HG02840 (cell line): ENCODE measurements around the gene UBQLN4.

Source experiments
- ATAC-seq: cut with Tn5 transposase; IDR thresholded peaks from one replicate; pipeline ENCODE4 v1.9.1; 2021; ENCODE audit warnings: mild to moderate bottlenecking, moderate library complexity, moderate number of reproducible peaks; ENCODE audit not compliant: unreplicated experiment, low FRiP score

UBQLN4 gene

GRCh38 chr1:156053768-156054499 is at the start of gene UBQLN4:
Gene UBQLN4, minus strand, starts transcription at chr1:156053798. Its CDS starts 97 bp downstream, at chr1:156053701.
- ATAC-seq, result no peak

- ATAC-seq, result no peak
Measured at GRCh38 chr1:156102633-156103511, 49.3 kb upstream of the UBQLN4 start.

- no peak for ATAC-seq
Measured at GRCh38 chr1:156101880-156102279, 48.3 kb upstream of the UBQLN4 start.

DNA sequence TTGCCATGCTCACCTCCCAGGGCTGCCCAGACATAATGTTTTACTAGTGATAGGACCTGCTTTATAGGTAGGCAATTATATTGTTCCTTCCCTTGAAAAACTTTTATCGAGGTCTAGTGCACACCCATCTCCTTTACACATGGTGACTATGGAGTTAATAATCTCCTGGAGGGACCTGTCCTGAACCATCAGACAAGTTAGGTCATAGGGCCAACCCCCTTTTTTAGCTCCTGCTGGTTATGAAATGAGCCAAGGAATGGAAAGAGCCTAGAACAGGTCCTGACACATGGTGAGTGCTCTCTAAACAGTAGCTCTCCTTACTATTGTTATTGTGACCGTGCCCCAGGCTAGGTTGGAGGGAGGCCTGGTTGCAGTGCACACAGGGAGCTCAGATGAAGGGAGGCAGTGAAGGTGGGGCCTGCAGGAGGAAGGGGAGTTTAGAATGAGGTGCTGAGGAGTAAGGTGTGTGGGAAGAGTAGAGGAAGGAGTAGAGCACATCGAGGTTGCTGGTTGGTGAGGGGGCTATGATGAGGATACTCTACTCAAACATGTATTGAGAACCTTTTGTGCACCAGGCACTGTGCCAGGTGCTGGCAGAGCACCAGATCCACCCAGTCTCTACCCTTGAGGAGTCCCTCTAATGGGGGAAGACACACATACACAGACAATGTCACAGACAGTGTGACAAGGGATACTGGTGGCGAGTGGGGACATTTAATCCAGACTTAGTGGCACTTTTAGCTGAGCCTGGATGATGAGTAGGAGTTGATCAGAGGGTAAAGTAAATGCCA is 46.8 kb upstream of the UBQLN4 start:
- no peak for ATAC-seq

- no peak for ATAC-seq
Measured at GRCh38 chr1:156099282-156099681, 45.7 kb upstream of the UBQLN4 start.

- ATAC-seq, result no peak
Measured at GRCh38 chr1:156098784-156099183, 45.2 kb upstream of the UBQLN4 start.

- ATAC-seq, result no peak
Measured at GRCh38 chr1:156097499-156098178, 44.0 kb upstream of the UBQLN4 start.

DNA sequence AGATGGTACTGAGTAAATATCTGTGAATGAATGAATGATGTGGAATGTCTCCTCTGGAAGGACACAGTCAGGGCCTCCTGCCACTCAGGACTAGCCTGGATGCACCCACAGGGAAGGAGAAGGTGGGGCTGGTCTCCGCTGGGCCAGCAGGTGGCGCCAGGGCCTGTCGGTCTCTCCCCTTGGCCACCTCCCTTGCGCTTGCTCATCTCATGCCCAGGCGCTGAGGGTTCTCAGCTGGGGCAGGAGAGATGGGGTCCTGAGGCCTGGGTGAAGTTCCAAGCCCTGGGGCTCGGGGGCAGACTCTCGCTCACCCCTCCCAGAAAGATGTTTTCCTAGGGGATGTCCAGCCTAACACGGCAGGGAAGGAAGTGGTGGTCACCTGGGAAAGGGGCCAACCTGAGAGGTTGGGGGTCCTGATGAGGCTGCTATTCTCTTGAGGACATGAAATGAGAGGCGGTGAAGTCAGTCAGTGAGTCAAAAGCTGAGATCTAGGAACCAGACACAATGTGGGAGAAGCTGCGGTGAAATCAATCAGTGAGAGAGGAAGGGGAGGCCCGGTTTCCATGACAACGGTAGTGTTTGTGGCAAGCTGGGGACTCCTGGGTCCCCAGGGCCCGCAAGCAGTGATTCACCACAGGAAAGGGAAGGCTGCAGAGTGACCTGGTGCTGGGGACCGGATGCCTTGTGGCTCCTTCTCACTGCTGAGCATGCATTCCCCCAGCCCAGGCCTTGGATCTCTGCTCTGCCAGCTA is 43.2 kb upstream of the UBQLN4 start:
- ATAC-seq, result peak; percentile 57

GRCh38 chr1:156095906-156096508 is 42.4 kb upstream of the UBQLN4 start:
- ATAC-seq, result no peak

DNA sequence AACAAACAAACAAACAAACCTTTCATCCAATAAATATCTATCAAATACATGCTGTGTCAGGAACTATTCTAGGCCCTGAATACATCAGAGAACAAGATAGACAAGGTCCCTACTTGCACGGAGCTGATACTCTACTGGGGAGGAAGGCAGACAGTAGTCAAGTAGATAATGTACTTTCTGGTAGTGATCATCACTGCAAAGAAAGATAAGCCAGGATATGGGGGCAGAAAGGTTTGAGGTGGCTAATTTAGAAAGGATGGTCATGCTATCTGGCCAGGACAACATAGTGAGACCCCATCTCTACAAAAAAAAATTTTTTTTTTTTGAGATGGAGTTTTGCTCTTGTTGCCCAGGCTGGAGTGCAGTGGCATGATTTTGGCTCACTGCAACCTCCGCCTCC is 38.0 kb upstream of the UBQLN4 start:
- no peak for ATAC-seq

DNA sequence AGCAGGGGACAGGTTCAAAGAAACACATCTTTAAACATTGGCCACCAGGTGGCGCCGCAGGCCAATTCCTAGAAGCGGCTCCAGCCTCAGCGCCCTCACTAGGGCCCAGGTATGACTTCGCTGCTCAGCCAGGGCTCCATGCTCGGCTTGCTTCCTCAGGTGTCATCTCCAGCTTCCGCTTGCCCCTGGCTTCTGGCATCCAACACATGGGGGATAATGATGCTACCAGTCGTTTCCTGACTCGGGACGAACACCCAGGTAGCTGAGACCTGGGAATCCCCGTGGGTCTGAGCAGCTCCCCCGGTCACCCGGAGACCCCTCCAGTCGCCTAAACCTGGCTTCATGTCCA is 37.2 kb upstream of the UBQLN4 start:
- ATAC-seq, result no peak

- no peak for ATAC-seq
Measured at GRCh38 chr1:156090138-156090839, 36.7 kb upstream of the UBQLN4 start.

DNA sequence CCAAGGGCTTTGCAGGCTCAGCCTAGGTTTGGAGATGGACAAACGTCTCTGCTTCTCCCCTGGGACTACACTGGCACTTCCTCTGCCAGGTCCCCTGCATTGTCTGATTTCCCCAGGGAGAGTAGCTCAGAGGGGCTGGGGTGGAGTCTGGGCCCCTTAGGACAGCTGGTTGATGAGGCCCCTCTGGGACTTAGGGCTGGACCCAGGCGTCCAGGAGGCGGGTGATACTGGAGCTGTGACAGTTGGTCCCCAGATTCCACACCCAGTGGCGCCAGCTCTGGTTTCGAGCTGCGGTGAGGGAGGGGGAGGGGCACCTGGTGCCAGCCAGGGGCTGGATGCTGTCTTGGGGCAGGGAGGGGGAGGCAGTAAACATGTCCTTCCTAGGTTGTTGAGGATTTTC is 36.1 kb upstream of the UBQLN4 start:
- ATAC-seq, result no peak

GRCh38 chr1:156086256-156086662 is 32.7 kb upstream of the UBQLN4 start:
- ATAC-seq, result no peak

DNA sequence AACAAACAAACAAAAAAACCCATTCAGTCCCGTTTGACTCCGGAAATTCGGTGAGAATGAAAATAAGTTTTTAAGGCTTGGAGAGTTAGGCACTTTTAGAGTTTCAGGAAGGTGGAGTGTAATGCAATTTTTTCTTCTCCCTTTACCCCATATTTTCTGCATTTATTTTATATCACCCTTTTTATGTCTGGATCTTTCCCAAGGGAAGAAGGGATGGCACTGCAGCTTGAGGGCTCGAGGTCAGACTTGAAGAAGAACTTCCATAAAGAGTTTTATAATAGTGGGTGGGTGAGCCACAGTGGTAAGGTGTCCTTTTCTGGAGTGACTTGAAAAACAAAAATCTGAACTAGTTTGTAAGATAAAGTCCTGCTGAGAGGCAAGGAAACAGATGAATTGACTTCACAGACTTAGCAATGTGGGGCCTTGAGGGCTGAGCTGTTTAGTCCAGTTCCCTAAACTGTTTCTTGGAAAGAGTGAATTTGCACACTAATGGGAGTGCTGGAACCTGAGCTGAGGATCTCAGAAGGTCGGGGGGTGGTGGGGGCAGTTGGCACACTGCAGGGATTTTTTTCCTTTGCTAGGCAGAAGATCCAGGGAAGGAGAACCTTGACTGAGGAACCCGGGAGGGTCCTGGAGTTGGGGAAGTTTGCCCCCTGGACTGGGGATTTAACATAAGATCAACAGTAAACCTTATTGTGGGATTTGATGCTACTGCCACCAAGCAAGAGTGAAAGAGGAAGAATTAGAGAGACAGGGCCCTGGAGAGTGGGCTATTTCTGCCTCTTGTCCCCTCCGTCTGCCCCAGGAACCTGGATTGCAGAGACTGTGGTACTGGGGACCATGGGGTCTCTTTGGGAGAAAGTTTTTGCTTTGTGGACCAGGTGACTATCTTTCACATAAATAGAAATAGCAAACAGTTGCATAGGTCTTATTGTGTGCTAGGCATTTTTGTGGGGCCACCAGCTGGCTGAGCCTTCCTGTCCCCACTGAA is 30.5 kb upstream of the UBQLN4 start:
- ATAC-seq, result no peak

DNA sequence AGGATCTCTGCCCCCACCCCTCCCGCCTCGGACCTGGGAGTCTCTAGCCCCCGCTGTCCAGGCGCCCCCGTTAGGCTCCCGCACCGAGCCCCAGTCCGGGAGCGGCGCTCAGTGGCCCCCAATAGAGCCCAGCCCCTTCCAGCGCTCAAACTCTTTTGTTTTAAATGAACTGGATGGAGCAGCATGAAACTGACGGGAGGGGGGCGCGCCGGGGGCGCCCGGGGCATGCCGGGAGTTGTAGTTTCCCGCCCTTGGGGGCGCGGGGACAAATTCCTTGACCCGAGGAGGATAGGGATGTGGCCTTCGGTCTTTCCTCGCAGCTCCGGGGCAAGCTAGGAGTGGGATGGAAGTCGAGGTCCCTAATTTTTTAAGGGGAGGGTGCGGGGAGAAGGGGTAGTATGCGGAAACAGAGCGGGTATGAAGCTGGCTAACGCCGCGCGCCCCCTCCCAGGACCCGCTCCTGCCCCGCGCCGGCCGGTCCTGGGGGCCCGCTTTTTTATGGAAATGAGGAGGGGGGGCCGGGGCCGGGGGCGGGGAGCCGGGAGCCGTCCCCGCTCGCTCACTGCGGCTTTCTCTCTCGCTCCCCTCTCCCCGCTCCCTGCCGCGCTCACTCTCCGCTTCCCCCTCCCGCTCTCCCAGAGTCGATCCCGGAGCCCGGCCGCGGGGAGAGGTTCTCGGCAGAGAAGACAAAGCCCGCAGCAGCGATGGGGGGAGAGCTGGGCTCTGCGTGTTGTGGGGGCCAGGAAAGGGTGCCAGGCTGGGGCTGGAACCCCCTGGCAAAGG is 28.9 kb upstream of the UBQLN4 start, which contains the start of gene MEX3A:
Gene MEX3A (minus strand): TSS at position 157 of the 783 bp plus-strand sequence. CDS start 467 bp downstream, outside the sequence.
- no peak for ATAC-seq

DNA sequence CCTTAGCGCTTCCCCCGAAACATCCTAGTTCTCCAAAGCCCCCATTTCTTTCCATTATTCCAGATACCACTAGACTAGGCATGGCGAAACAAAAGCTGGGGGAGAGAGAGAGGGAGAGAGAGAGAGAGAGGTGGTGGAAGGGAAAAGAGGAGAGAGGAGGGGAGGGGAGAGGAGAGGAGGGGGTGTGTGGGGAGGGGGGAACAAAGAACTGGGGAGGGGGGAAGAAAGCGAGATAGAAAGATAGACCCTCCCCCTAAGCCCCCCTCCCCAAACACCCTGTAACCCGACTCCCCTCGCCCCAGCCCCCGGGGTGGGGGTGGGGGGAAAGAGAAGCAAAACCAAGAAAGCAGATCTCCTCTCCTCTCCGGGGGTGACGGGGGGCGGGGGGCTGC is 28.3 kb upstream of the UBQLN4 start:
- no peak for ATAC-seq
